GM23248 (cell line): ENCODE results near the gene CYB561A3.

Source experiments
- EZH2 ChIP-seq: fragments of 200-600 bp; sonication (generic); IDR thresholded peaks from 2 replicates; pipeline ENCODE4 v1.6.1; 2018; ENCODE audit warnings: antibody characterized with exemption, mild to moderate bottlenecking; ENCODE audit not compliant: insufficient read depth, poor library complexity, severe bottlenecking
- EZH2phosphoT487 ChIP-seq: fragments of 200-600 bp; sonication (generic); IDR thresholded peaks from 2 replicates; pipeline ENCODE4 v1.6.1; 2018; ENCODE audit warnings: antibody characterized with exemption, moderate library complexity, mild to moderate bottlenecking, low read depth; ENCODE audit not compliant: insufficient read depth

GRCh38 chr11:61332281-61332796 lies 29.3 kb downstream of the CYB561A3 start:
- no peak for TF ChIP-seq EZH2
- no peak for TF ChIP-seq EZH2phosphoT487
